HepG2 (cell line): Measurements from ENCODE around the gene RBM27.

ENCODE experiments used
- CBX2 ChIP-seq, 2 experiments: fragments of 200-600 bp in 1 of 2; sonication (generic); formaldehyde crosslinking in 1 of 2; IDR thresholded peaks; 2 replicates each; pipeline versions ENCODE4 v1.7.0 to v1.8.1; 2018 to 2022; ENCODE audit warnings: low read depth in 2 of 2, low read length in 1 of 2, mild to moderate bottlenecking in 1 of 2, missing genetic modification reagents in 1 of 2
- GABPB1 ChIP-seq: IDR thresholded peaks from 2 replicates; pipeline ENCODE4 v1.6.1; 2016; ENCODE audit warnings: mild to moderate bottlenecking, missing genetic modification reagents, moderate library complexity, missing compliant biosample characterization
- LBX2 ChIP-seq: sonication (generic); formaldehyde crosslinking; IDR thresholded peaks from 2 replicates; pipeline ENCODE4 v1.5.0; 2020; ENCODE audit warnings: missing genetic modification reagents, mild to moderate bottlenecking, borderline replicate concordance
- NR2C2 ChIP-seq: sonication (generic); formaldehyde crosslinking; IDR thresholded peaks from 2 replicates; pipeline ENCODE4 v1.4.0; 2020; ENCODE audit warnings: missing genetic modification reagents, mild to moderate bottlenecking, moderate library complexity, borderline replicate concordance
- ZNF335 ChIP-seq: sonication (generic); formaldehyde crosslinking; IDR thresholded peaks from 2 replicates; pipeline ENCODE4 v1.4.0; 2020; ENCODE audit warnings: missing genetic modification reagents
- TF ChIP-seq, protein P1 (sequence below): sonication (generic); formaldehyde crosslinking; IDR thresholded peaks from 2 replicates; pipeline ENCODE4 v1.8.0; 2022; ENCODE audit warnings: mild to moderate bottlenecking, missing genetic modification reagents, borderline replicate concordance
- TF ChIP-seq, protein P2 (sequence below): IDR thresholded peaks from 2 replicates; pipeline ENCODE4 v1.6.1; 2016; ENCODE audit warnings: low read depth, borderline replicate concordance
- TF ChIP-seq, protein P3 (sequence below): sonication (generic); formaldehyde crosslinking; IDR thresholded peaks from 2 replicates; pipeline ENCODE4 v1.4.0; 2020; ENCODE audit warnings: missing genetic modification reagents

DNA sequence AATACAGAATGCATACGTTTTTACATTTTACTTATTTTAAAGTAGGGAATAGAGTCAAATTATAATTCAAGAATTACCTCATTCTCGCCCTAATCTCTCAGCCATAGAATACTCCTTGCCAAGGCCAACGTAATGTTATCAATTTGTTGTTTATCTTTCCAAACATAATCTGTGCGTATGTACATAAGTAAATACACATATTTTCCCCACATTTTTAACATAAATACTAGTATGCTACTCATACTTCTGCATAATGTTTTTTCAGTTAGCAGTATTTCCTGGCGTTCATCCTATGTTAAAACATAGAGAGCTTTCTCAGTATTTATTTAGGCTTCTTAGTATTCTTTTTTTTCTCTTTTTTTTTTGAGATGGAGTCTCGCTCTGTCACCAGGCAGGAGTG, 28.8 kb downstream of the RBM27 start:
- TF ChIP-seq NR2C2 (CRISPR knock-in tag) (no peak), ZNF335 (CRISPR knock-in tag) (no peak), GABPB1 (no peak), LBX2 (no peak), CBX2 (IDR thresholded peaks at IDR 0.05; ENCODE audit: low read depth, low read length) (no peak), CBX2 (CRISPR knock-in tag; IDR thresholded peaks at IDR 0.05; ENCODE audit: low read depth) (no peak)
- TF ChIP-seq, protein P1, sequence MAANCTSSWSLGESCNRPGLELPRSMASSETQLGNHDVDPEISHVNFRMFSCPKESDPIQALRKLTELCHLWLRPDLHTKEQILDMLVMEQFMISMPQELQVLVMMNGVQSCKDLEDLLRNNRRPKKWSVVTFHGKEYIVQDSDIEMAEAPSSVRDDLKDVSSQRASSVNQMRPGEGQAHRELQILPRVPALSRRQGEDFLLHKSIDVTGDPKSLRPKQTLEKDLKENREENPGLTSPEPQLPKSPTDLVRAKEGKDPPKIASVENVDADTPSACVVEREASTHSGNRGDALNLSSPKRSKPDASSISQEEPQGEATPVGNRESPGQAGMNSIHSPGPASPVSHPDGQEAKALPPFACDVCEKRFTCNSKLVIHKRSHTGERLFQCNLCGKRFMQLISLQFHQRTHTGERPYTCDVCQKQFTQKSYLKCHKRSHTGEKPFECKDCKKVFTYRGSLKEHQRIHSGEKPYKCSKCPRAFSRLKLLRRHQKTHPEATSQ (CRISPR knock-in tag): no peak
- TF ChIP-seq, protein P2, sequence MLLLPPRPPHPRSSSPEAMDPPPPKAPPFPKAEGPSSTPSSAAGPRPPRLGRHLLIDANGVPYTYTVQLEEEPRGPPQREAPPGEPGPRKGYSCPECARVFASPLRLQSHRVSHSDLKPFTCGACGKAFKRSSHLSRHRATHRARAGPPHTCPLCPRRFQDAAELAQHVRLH (CRISPR knock-in tag): no peak
- TF ChIP-seq, protein P3, sequence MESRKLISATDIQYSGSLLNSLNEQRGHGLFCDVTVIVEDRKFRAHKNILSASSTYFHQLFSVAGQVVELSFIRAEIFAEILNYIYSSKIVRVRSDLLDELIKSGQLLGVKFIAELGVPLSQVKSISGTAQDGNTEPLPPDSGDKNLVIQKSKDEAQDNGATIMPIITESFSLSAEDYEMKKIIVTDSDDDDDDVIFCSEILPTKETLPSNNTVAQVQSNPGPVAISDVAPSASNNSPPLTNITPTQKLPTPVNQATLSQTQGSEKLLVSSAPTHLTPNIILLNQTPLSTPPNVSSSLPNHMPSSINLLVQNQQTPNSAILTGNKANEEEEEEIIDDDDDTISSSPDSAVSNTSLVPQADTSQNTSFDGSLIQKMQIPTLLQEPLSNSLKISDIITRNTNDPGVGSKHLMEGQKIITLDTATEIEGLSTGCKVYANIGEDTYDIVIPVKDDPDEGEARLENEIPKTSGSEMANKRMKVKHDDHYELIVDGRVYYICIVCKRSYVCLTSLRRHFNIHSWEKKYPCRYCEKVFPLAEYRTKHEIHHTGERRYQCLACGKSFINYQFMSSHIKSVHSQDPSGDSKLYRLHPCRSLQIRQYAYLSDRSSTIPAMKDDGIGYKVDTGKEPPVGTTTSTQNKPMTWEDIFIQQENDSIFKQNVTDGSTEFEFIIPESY (CRISPR knock-in tag): no peak
